Measurements from ENCODE around the gene CCER1.
A peak's percentile ranks its signal among the peaks of the same experiment; 100 is the strongest.

The CCER1 gene

GRCh38 chr12:90970471-90970870, 15.5 kb upstream of the CCER1 start:
- no peak overlapping the region for H3K4me3 ChIP-seq (ENCODE audit: low read depth, low read length)
- DNase-seq (ENCODE audit: low read depth) = no peak

GRCh38 chr12:90969851-90970250, 14.9 kb upstream of the CCER1 start:
- no peak for DNase-seq (ENCODE audit: low read depth)
- no peak overlapping the region for H3K4me3 ChIP-seq (ENCODE audit: low read depth, low read length)

GRCh38 chr12:90969346-90969745, 14.4 kb upstream of the CCER1 start:
- no peak overlapping the region for H3K4me3 ChIP-seq (ENCODE audit: low read depth, low read length)
- no peak for DNase-seq (ENCODE audit: low read depth)

DNA sequence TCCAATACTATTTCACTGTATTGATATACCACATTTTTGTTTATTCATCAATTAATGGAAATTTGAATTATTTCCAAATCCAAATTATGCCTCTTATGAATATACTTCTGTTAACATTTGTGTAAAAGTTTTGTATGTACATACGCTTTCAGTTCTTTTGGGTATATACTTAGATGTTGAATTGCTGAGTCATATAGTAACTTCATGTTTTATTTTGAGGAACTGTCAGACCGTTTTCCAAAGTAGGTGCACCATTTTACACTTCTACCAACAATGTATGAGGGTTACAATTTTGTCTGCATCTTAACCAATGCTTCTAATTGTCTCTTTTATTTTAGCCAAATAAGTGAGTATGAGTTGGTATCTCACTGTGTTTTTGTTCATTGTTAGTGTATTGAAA, 10.2 kb upstream of the CCER1 start:
- no peak overlapping the region for H3K4me3 ChIP-seq (ENCODE audit: low read depth, low read length)
- DNase-seq (ENCODE audit: low read depth) = no peak

- DNase-seq (ENCODE audit: low read depth) = no peak
- no peak overlapping the region for H3K4me3 ChIP-seq (ENCODE audit: low read depth, low read length)
Measured at GRCh38 chr12:90964616-90965015, 9.6 kb upstream of the CCER1 start.

DNA sequence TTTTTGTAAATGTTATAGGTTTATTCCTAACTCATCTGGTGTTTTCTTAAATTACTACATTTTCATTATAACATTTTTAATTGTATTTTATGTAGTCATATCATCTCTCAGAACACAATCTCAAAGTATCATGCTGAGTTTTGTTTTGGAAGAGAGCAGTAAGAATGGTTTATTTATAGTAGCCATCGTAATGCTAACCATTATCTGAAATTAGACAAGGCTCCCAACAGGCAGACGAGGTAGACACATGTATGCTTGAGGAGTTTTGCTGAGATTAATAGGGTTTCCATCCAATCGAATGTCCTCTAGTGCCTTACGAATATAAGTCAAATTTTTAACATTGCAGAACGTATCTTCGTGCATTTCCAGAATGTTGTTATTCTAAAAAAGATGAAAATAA, 9.0 kb upstream of the CCER1 start:
- no peak for DNase-seq (ENCODE audit: low read depth)

GRCh38 chr12:90961154-90961553, 6.2 kb upstream of the CCER1 start:
- DNase-seq (ENCODE audit: low read depth) = no peak
- no peak overlapping the region for H3K4me3 ChIP-seq (ENCODE audit: low read depth, low read length)

More for the DNA sequence above, 9.0 kb upstream of the CCER1 start:
- H3K4me3 ChIP-seq (ENCODE audit: low read depth, low read length) = no peak overlapping the region

- H3K4me3 ChIP-seq (ENCODE audit: low read depth, low read length) = no peak overlapping the region
- DNase-seq (ENCODE audit: low read depth) = no peak
Measured at GRCh38 chr12:90959538-90960139, 4.7 kb upstream of the CCER1 start.

DNA sequence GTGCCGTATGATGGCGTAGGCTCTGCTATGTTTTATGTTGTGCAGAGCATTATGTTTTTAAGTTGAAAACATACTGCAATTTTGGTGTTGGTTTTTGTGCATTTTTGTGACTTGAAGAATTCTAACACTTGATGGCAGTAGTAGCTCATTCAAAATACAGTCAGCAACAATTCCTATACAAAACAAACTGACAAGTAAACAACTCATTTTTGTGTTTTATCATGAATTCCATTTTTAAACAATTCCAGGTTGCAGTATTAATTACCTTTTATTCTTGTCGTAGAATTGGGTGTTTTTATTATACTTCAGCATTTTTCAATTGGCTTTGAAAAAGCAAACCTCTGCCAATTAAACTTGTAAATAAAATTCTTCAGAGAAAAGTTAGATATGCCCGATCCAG, 4.1 kb upstream of the CCER1 start:
- no peak overlapping the region for H3K4me3 ChIP-seq (ENCODE audit: low read depth, low read length)
- DNase-seq (ENCODE audit: low read depth) = no peak

DNA sequence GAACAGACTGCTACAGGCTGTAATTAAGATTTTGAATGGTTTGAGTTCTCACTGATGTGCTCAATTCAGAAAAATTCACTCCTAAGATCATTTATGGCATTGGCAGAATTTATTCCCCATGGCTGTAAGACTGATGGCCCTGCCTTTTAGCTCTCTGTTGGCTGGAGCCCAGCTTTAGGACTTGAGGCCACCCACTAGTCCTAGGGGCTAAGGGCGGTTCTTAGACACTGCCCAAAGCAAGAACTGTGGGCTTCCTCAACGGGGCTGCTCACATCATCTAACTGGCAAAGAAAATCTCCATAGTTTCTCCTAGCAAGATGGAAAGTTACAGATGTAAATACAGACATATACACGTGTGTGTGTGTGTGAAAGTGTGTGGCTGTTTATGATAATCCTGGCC, 3.4 kb upstream of the CCER1 start:
- no peak for DNase-seq (ENCODE audit: low read depth)

DNA sequence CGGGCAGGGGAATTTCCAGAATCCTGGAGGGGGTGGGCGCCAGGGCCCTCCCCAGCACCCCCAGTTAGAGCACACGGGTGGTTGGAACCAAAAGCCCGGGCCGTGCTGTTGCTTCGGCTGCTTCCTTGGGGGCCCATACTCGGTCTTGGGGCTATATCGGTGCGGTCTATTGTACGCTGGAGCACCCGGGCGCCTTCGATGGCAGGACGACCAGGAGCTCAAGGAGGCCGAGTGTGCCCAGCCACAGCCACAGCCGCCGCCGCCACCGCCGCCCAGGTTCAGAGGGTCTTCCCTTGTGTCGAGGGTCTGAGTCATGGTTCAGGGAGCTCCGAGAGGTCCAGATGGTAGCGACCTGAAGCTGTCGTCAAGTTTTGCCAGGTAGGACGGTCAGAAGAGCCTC, 548 bp downstream of the CCER1 start:
- DNase-seq (ENCODE audit: low read depth) = no peak
- H3K4me3 ChIP-seq (ENCODE audit: low read depth, low read length) = no peak overlapping the region

More for the DNA sequence above, 3.4 kb upstream of the CCER1 start:
- no peak overlapping the region for H3K4me3 ChIP-seq (ENCODE audit: low read depth, low read length)

DNA sequence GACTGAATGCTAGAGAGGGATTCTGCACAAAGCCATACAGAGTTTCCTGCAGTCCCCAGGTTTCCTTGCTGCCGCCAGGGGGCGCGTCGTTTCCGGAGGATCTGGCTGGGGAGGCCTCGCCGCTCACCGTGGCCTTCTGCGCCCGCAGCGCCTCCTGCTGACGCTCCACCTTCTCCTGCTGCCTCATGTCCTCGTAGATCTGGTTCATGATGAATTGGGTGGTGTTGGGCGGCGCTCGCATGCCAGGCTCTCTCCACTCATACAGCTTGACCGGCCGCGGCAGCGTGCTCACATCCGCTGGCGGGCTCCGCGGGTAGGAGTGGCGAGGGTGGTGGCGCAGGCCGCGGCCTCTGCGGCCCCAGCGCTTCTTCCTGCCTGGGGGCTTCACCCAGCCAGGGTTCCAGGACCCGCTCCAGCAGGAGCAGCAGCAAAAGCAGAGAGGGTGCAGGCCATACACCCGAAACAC, 987 bp downstream of the CCER1 start:
- DNase-seq (ENCODE audit: low read depth) = no peak
- no peak overlapping the region for H3K4me3 ChIP-seq (ENCODE audit: low read depth, low read length)

GRCh38 chr12:90951432-90952105, 3.4 kb downstream of the CCER1 start:
- H3K4me3 ChIP-seq (ENCODE audit: low read depth, low read length) = no peak overlapping the region
- no peak for DNase-seq (ENCODE audit: low read depth)

GRCh38 chr12:90947869-90948268, 7.1 kb downstream of the CCER1 start:
- DNase-seq (ENCODE audit: low read depth) = no peak
- no peak overlapping the region for H3K4me3 ChIP-seq (ENCODE audit: low read depth, low read length)

GRCh38 chr12:90945070-90945649, 9.8 kb downstream of the CCER1 start:
- H3K4me3 ChIP-seq (ENCODE audit: low read depth, low read length) = no peak overlapping the region
- DNase-seq (ENCODE audit: low read depth) = no peak

DNA sequence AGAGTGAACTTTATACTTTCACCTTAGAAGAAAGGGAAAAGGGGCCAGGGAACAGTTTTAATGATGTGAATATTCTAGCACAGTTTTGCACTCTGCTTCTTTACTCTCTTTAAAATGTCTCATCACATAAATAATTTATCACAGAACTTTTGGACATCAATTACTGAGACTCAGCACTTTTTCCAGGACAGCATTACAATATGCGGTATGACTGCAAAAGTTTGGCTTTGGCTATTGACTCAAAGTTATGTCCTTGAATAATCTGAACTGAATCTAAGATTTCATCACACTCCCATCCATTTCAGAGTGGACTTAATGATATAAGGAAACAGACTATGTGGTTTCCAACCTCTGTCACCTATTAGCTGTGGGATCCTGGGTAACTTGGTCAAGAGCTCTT, 11.7 kb downstream of the CCER1 start:
- no peak overlapping the region for H3K4me3 ChIP-seq (ENCODE audit: low read depth, low read length)
- DNase-seq (ENCODE audit: low read depth) = no peak

DNA sequence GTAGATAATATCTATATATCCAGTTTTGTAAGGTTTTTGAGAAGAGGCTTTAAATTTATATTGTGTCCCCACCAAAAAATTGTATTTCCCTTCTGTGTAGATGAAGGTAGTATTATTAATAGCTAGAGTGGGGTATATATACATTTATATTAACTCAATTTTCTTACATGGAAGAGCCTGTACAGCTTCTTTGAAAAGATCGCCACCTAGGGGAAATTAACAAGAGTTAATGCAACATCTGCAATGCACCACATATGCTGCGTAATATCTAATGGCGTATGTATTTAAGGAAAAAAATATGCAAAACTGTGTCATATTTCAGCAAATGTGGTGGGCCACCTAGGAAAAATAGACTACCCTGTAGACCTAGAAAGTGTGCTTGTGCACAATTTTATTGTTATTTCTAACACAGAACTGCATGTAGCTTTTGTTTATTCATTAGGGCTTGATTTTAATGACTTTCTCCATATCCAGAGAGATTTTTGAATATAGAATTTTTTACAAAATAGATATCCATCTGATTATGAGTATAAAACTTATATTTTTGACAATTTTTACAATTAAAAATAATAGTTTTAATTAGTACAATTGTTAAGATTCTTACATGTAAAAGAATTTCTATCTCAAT, 14.0 kb downstream of the CCER1 start:
- no peak overlapping the region for H3K4me3 ChIP-seq (ENCODE audit: low read depth, low read length)
- DNase-seq (ENCODE audit: low read depth) = no peak

DNA sequence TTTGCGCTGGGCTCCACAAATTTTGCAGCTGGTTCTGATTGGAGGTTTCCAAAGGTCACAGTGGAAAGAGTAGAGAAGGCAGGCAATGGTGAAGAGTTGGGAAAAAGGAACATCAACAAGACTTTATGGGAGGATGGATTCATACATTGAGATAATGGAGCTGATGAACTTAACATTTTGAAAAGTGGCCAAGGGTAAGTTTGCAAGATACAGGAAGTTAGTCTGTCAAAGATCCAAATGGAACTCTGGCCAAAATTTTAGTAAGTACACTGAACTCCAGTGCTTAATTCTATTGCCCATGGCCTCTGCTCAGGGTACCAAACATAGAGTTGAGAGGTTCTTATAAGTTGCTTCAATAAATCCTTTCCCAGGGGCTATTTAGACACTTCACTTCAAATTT, 15.6 kb downstream of the CCER1 start:
- no peak for DNase-seq (ENCODE audit: low read depth)
- no peak overlapping the region for H3K4me3 ChIP-seq (ENCODE audit: low read depth, low read length)

DNA sequence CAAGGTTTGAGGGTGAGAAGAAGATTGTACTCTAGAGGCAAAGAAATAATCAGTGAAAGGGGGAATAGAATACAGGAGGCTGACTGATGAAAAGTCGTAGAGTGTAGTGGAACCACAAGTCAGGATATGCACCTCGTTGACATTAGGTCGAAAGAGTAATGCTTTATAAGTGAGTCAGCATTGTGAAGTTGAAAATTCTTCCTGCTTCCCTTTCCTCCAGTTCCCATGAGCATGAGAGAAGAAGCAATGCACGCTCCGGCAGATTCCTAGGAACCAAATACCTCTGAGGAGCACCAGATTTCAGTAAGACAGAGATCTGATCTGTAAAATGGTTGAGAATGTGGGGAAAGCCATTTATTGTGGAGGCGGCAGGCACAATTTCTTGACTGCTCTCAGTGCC, 16.5 kb downstream of the CCER1 start:
- peak; percentile 57 for DNase-seq (ENCODE audit: low read depth)
- no peak overlapping the region for H3K4me3 ChIP-seq (ENCODE audit: low read depth, low read length)

DNA sequence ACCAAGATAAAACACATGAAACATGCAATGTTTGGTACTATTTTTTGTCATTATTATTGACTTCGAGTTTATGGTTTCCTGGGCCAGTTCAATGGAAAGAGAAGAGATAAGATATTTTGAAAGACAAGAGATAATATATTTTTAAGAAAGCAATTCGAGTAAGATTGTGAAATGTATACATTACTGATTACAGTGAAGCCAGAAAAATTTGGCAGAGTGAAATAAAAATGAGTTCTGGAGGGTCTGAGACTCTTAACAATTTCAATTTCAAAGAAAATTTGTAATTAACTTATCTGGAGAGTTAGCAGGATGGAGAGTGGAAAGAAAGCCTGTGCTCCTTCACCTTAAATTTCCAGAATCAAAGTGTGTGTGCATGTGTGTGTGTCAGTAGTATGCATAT, 17.3 kb downstream of the CCER1 start:
- no peak overlapping the region for H3K4me3 ChIP-seq (ENCODE audit: low read depth, low read length)
- no peak for DNase-seq (ENCODE audit: low read depth)

Data from skeletal muscle cell (primary cell).